GM19238 (cell line): ENCODE measurements around the gene MOB4.
"Not testable (repeated sequence)": the region's sequence is repeated elsewhere in the genome, so short reads cannot be mapped to it uniquely, and the experiment has no call there.

Experiments used
- DNase-seq: peaks from one replicate; pipeline ENCODE4 v3.0.0; 2011; ENCODE audit warnings: low spot score; ENCODE audit not compliant: insufficient read length

The MOB4 gene

GRCh38 chr2:197587255-197587654 is 71.4 kb downstream of the MOB4 start:
- DNase-seq: not testable (repeated sequence)

DNA sequence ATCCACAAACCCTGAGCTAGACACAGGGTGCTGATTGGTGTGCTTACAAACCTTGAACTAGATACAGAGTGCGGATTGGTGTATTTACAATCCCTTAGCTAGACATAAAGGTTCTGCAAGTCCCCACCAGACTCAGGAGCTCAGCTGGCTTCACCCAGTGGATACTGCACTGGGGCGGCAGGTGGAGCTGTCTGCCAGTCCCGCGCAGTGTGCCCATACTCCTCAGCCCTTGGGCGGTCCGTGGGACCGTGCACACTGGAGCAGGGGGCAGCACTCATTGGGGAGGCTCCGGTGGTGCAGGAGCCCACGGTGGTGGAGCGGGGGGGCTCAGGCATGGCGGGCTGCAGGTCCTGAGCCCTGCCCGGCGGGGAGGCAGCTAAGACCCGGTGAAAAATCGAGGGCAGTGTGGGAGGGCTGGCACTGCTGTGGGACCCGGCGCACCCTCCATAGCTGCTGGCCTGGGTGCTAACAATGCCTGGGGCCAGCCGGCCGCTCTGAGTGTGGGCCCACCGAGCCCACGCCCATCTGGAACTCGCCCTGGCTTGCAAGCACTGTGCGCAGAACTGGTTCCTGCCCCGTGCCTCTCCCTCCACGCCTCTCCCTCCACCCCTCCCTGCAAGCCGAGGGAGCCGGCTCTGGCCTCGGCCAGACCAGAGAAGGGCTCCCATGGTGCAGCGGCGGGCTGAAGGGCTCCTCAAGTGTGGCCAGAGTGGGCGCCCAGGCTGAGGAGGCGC is 75.6 kb downstream of the MOB4 start:
- DNase-seq: no peak

DNA sequence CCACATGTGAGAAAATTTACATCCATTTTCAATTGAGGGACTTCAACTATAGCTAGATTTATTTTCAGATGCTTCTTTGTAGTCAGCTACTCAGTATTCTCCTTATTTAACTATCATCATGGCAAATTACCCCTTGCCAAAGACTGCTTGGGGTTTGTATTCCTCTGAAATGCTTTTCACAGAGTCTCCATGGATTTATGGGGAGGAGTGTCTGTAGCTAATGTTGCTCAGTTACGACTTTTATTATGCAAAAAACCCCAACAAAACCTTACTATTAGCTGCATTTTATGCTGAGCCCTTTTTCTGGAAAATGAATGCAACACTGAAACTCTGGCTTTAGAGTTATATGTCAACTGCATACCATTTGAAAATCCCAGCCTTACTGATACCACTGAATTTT is 80.9 kb downstream of the MOB4 start:
- DNase-seq: no peak

GRCh38 chr2:197597166-197597565 is 81.3 kb downstream of the MOB4 start:
- DNase-seq: no peak

- DNase-seq: no peak
Measured at GRCh38 chr2:197598450-197598849, 82.6 kb downstream of the MOB4 start.

DNA sequence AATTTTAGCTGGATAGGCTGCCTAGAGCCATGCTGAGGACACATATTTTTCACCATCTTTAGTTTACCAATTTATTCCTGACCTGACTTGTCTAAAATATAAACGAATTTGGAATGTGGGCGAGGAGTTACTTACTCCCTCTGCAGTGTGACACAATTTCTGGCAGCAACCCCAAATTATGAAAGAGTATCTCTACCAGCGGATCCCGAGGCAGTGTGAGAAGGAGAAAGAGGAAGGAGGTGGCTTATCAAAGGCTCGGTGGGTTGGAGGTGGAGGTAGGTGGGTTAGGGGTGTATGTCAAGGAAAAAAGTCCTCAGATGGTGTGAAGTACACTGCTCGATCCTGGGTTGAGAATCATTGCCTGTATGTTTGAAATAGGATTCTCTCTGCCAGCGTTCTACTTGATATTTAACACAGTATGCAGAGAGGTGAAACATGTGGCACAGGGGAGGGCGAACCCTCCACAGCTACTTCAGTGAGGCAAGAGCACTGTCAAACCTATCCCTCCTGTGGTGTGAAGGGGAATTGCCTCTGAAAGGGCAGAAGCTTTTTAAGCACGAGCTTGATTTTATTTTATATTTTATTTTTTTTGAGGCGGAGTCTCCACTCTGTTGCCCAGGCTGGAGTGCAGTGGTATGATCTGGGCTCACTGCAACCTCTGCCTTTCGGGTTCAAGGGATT is 83.6 kb downstream of the MOB4 start:
- DNase-seq: no peak

- DNase-seq: no peak
Measured at GRCh38 chr2:197600306-197600705, 84.4 kb downstream of the MOB4 start.

GRCh38 chr2:197601726-197602125 is 85.9 kb downstream of the MOB4 start:
- DNase-seq: no peak
